Fibroblast of lung (primary cell): ENCODE data around the gene RBM39. TPM values are rescaled to one million over a fixed set of nuclear protein-coding genes. Genes with fewer than 3 reads are reported as not detected.
"Not testable (repeated sequence)": the region's sequence is repeated elsewhere in the genome, so short reads cannot be mapped to it uniquely, and the experiment has no call there.

ENCODE experiments used
- DNase-seq, 2 donors: peaks; one replicate each; pipeline versions ENCODE4 v3.0.0 to v3.0.0-alpha.2; 2010; ENCODE audit warnings: low read depth in 2 of 2
- H2AFZ ChIP-seq: 2 replicates; pipeline ENCODE4 v1.5.1; 2012; ENCODE audit warnings: low read length, control low read depth, inconsistent platforms
- H3K27ac ChIP-seq: 2 replicates; pipeline ENCODE4 v1.5.1; 2011; ENCODE audit warnings: low read length, control low read depth; ENCODE audit not compliant: insufficient read depth
- H3K27me3 ChIP-seq: 2 replicates; pipeline ENCODE4 v1.5.1; 2011; ENCODE audit warnings: mild to moderate bottlenecking, low read length; ENCODE audit not compliant: control insufficient read depth, insufficient read depth
- H3K36me3 ChIP-seq: 2 replicates; pipeline ENCODE4 v1.5.1; 2011; ENCODE audit warnings: low read length; ENCODE audit not compliant: control insufficient read depth, insufficient read depth
- H3K4me1 ChIP-seq: 2 replicates; pipeline ENCODE4 v1.5.1; 2011; ENCODE audit warnings: low read length; ENCODE audit not compliant: control insufficient read depth, insufficient read depth; ENCODE audit errors: extremely low read depth
- H3K4me2 ChIP-seq: 2 replicates; pipeline ENCODE4 v1.5.1; 2011; ENCODE audit warnings: low read length, control low read depth; ENCODE audit not compliant: insufficient read depth; ENCODE audit errors: extremely low read depth
- H3K4me3 ChIP-seq, 4 experiments: fragments of 200-600 bp in 1 of 4; sonication (generic) in 1 of 4; replicated peaks in 1 of 4; 2 replicates each; pipeline ENCODE4 v1.5.1; 2011 to 2016; ENCODE audit warnings: low read length in 4 of 4, low read depth in 3 of 4, mild to moderate bottlenecking in 3 of 4, control low read depth in 2 of 4, inconsistent platforms in 1 of 4, mixed read lengths in 1 of 4; ENCODE audit not compliant: insufficient read depth in 1 of 4; ENCODE audit errors: control extremely low read depth in 1 of 4
- H3K79me2 ChIP-seq: 2 replicates; pipeline ENCODE4 v1.5.1; 2012; ENCODE audit warnings: mild to moderate bottlenecking, low read length, inconsistent platforms; ENCODE audit not compliant: control insufficient read depth, insufficient read depth
- H3K9ac ChIP-seq: 2 replicates; pipeline ENCODE4 v1.5.1; 2011; ENCODE audit warnings: mild to moderate bottlenecking, low read length, control low read depth; ENCODE audit not compliant: insufficient read depth
- H3K9me3 ChIP-seq: 2 replicates; pipeline ENCODE4 v1.5.1; 2012; ENCODE audit warnings: low read depth, low read length; ENCODE audit not compliant: control insufficient read depth, insufficient read depth
- H4K20me1 ChIP-seq: 2 replicates; pipeline ENCODE4 v1.5.1; 2011; ENCODE audit warnings: low read length; ENCODE audit not compliant: control insufficient read depth, insufficient read depth; ENCODE audit errors: extremely low read depth
- EZH2 ChIP-seq: IDR thresholded peaks from 2 replicates; pipeline ENCODE4 v1.5.1; 2012; ENCODE audit warnings: low read length, control low read depth, mild to moderate bottlenecking; ENCODE audit errors: missing control alignments
- polyA plus RNA-seq, 2 donors: library from polyadenylated mRNA; depleted of rRNA in 1 of 2; stranded (reverse) in 1 of 2; unstranded in 1 of 2; fragments of >200 nt; gene quantifications; 2 replicates each; pipeline ENCODE4 v1.2.1, GENCODE V29; 2011 to 2012; ENCODE audit warnings: missing spikeins in 1 of 2
- total RNA-seq: library from RNA; depleted of rRNA; stranded (reverse); fragments of >200 nt; gene quantifications from 2 replicates; pipeline ENCODE4 v1.2.1, GENCODE V29; 2014
- TF ChIP-seq, protein P1 (sequence below), 2 donors: IDR thresholded peaks in 1 of 2; conservative IDR thresholded peaks in 1 of 2; 1 replicate in 1 of 2; 2 replicates in 1 of 2; pipeline ENCODE4 v1.5.1; 2011 to 2012; ENCODE audit warnings: low read length in 2 of 2, control low read depth in 1 of 2, inconsistent platforms in 1 of 2, low read depth in 1 of 2, mild to moderate bottlenecking in 1 of 2

The RBM39 gene
- total and polyA plus RNA-seq, 2 donors (not counting 1 experiment from before 2014, with no cell fraction given), result 57.7 to 465 TPM

DNA sequence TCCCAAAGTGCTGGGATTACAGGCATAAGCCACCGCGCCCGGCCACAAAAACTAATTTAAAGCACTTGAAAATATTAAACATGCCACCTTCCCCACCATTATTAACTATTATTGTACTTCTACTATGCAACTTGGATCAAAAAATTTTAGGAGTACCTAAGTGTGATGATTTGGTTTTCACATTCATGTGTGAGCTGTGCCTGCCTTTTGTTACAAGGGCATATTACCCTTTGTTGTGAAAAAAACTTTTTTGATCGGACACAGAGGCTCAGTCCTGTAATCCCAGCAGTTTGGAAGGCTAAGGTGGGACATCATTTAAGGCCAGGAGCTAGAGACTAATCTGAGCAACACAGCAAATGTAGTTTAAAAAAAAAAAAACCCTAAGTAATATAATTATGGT lies 25.7 kb downstream of the RBM39 start:
- H3K27me3 ChIP-seq, result no peaks in the 10 kb centered on the region
- no peak overlapping the region for H3K9ac ChIP-seq
- no peak for DNase-seq
- H2AFZ ChIP-seq, result no peak overlapping the region
- H3K27ac ChIP-seq, result no peak overlapping the region
- no peak overlapping the region for H3K4me2 ChIP-seq
- H3K36me3 ChIP-seq, result peaks cover 29% of the 10 kb centered on the region
- H4K20me1 ChIP-seq, result peaks cover 5% of the 10 kb centered on the region
- H3K4me1 ChIP-seq, result peaks cover 2% of the 10 kb centered on the region
- TF ChIP-seq, protein P1, sequence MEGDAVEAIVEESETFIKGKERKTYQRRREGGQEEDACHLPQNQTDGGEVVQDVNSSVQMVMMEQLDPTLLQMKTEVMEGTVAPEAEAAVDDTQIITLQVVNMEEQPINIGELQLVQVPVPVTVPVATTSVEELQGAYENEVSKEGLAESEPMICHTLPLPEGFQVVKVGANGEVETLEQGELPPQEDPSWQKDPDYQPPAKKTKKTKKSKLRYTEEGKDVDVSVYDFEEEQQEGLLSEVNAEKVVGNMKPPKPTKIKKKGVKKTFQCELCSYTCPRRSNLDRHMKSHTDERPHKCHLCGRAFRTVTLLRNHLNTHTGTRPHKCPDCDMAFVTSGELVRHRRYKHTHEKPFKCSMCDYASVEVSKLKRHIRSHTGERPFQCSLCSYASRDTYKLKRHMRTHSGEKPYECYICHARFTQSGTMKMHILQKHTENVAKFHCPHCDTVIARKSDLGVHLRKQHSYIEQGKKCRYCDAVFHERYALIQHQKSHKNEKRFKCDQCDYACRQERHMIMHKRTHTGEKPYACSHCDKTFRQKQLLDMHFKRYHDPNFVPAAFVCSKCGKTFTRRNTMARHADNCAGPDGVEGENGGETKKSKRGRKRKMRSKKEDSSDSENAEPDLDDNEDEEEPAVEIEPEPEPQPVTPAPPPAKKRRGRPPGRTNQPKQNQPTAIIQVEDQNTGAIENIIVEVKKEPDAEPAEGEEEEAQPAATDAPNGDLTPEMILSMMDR (conservative IDR thresholded peaks at IDR 0.05 in 1 of 2, IDR thresholded peaks at IDR 0.05 in 1 of 2; ENCODE audit: low read depth in 1 of 2, low read length in 2 of 2), result no peak
- TF ChIP-seq EZH2, result no peak
- H3K9me3 ChIP-seq, result no peaks in the 10 kb centered on the region
- peaks cover 80% of the 10 kb centered on the region for H3K79me2 ChIP-seq
- H3K4me3 ChIP-seq, result no peak overlapping the region

DNA sequence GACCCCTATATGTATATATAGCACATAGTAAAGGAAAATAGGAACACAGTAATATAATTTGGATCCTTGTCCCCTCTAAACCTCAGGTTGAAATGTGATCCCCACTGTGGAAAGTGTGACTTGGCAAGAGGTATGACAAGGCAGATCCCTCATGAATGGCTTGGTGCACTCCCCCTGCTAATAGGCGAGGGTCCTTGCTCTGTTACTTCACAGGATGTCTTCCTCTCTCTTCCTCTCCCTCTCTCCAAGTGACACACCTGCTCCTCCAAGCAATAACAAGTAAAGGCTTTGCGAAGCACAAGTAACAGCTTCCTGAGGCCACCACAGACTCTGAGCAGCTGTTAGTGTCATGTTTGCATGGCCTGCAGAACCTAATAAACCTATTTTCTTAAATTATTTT lies 26.4 kb downstream of the RBM39 start:
- Histone ChIP-seq H3K4me1 (peaks cover 2% of the 10 kb centered on the region), H3K36me3 (peaks cover 27% of the 10 kb centered on the region), H3K27me3 (no peaks in the 10 kb centered on the region), H3K79me2 (peaks cover 80% of the 10 kb centered on the region), H3K9me3 (no peaks in the 10 kb centered on the region), H3K4me2 (no peak overlapping the region), H3K9ac (no peak overlapping the region), H2AFZ (no peak overlapping the region), H4K20me1 (peaks cover 5% of the 10 kb centered on the region), H3K4me3 (no peak overlapping the region), H3K27ac (no peak overlapping the region)
- TF ChIP-seq, protein P1 (conservative IDR thresholded peaks at IDR 0.05 in 1 of 2, IDR thresholded peaks at IDR 0.05 in 1 of 2; ENCODE audit: low read depth in 1 of 2, low read length in 2 of 2), result no peak
- no peak for TF ChIP-seq EZH2
- DNase-seq, result no peak

DNA sequence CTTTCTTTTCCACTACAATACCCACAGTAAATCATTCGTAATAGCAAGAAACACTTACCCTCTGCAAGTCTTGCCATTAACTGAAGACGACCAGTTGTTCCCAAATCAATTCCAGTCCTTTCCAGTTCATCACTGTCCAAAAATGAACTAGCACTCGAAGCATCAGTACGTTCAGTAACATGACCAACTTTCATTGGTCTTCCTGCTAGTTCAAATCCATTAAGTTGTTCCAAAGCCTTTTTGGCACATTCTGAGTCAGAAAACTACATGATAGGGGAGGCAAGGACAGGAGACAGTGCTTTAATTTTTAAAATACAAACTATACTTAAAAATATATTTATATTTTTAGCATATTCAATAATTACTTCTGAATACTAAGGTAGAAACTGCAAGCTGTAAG lies 27.9 kb downstream of the RBM39 start:
- Histone ChIP-seq H3K9me3 (no peaks in the 10 kb centered on the region), H3K9ac (no peak overlapping the region), H4K20me1 (peaks cover 5% of the 10 kb centered on the region), H3K4me2 (no peak overlapping the region), H3K27ac (no peak overlapping the region), H3K27me3 (no peaks in the 10 kb centered on the region), H3K36me3 (peaks cover 26% of the 10 kb centered on the region), H3K4me3 (no peak overlapping the region), H3K79me2 (peaks cover 80% of the 10 kb centered on the region), H2AFZ (no peak overlapping the region), H3K4me1 (no peaks in the 10 kb centered on the region)
- DNase-seq, result no peak
- TF ChIP-seq EZH2, result no peak
- TF ChIP-seq, protein P1 (conservative IDR thresholded peaks at IDR 0.05 in 1 of 2, IDR thresholded peaks at IDR 0.05 in 1 of 2; ENCODE audit: low read depth in 1 of 2, low read length in 2 of 2), result no peak

DNA sequence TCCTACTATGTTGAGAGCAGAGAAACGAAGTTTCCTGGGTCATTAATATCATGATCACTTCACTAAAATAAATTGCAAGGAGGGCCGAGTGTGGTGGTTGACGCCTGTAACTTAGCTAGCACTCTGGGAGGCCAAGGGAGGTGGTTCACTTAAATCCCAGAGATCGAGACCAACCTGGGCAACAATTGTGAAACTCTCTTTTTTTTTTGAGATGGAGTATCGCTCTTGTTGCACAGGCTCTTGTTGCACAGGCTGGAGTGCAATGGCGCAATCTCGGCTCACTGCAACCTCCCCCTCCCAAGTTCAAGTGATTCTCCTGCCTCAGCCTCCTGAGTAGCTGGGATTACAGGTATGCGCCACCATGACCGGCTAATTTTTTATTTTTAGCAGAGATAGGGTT lies 28.9 kb downstream of the RBM39 start:
- not testable (repeated sequence) for H4K20me1 ChIP-seq, H3K27me3 ChIP-seq, H3K9ac ChIP-seq, H3K27ac ChIP-seq, H3K4me1 ChIP-seq, H3K4me2 ChIP-seq, DNase-seq, H2AFZ ChIP-seq, H3K4me3 ChIP-seq, H3K9me3 ChIP-seq
- Histone ChIP-seq H3K36me3 (peaks cover 29% of the 10 kb centered on the region), H3K79me2 (peaks cover 77% of the 10 kb centered on the region)
